Middle frontal gyrus (tissue), 1 donor: ENCODE measurements around the gene LMTK2.

Experiments
- DNase-seq: peaks from one replicate; pipeline ENCODE4 v3.0.0-alpha.2; 2015; ENCODE audit warnings: low spot score; ENCODE audit errors: extremely low spot score

Gene LMTK2

GRCh38 chr7:98137134-98137825 lies 30.6 kb downstream of the LMTK2 start:
- no peak for DNase-seq

GRCh38 chr7:98137826-98138151 lies 31.1 kb downstream of the LMTK2 start:
- DNase-seq = no peak

DNA sequence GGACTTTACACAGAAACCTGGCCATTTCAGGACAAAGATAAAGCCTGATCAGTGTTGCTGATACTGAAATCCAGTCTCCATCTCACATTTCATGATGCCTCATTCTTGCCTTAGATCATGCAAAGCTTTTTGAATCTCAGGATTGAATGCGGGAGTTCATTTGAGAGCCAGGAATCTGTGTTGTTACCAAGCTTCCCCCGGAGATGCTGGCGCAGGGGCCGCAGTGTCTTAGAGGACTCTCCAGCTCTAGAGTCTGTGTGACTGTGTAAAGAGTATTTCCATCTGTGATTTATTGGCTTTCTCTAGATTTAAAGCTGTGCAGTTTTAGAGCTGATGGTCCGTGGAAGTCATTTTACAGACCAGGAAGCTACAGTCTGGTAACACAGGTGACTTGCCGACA lies 32.0 kb downstream of the LMTK2 start:
- DNase-seq = no peak

DNA sequence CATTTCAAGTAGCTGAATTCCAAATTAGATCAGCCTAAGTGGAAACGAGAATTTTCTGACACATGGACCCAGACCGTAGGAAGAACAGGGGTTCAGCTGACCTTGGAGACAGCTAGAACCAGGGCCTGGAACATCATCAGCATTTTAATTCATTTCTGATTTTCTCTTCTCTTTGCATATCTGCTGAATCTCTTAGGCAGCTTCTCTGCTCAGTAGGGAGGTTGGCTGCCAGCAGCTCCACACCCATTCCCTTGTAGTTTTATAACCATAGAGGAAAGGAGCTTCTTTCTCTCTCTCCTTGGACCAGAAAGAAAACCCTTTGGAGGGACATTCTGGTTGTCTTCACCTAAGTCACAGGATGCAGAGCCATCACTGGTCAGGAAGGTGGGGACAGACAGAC lies 36.0 kb downstream of the LMTK2 start:
- no peak for DNase-seq

- no peak for DNase-seq
Measured at GRCh38 chr7:98148607-98149006, 41.9 kb downstream of the LMTK2 start.

- no peak for DNase-seq
Measured at GRCh38 chr7:98149116-98149692, 42.5 kb downstream of the LMTK2 start.

- no peak for DNase-seq
Measured at GRCh38 chr7:98151884-98152283, 45.2 kb downstream of the LMTK2 start.

DNA sequence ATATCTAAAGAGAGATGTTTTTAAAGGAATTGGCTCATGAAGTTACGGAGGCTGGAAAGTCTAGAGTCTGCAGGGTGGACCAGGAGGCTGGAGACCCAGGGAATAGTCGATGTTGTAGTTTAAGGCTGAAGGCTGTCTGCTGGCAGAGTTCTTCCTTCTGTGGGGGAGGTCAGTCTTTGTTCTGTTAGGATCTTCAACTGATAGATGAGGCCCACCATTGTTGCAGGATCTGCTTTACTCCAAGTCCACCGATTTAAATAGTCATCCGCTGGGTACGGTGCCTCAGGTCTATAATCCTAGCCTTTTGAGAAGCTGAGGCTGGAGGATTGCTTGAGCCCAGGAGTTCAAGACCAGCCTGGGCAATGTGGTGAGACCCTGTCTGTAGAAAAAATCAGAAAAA lies 50.0 kb downstream of the LMTK2 start:
- no peak for DNase-seq

GRCh38 chr7:98157761-98158160 lies 51.1 kb downstream of the LMTK2 start:
- DNase-seq = no peak

DNA sequence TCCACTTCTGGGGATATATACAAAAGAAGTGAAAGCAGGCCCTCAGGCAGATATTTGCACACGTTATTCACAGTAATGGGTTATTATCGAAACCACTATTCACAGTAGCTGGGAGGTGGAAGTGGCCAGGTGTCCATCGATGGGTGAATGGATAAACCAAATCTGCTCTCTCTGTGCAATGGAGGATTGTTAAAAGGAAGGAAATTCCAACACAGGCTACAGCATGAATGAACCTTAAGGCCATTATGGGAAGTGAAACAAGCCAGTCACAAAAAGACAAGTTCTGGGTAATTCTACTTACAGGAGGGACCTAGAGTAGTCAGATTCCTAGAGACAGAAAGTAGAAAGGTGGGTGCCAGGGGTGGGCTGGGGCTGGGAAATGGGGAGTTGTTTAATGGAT lies 56.1 kb downstream of the LMTK2 start:
- DNase-seq = no peak

DNA sequence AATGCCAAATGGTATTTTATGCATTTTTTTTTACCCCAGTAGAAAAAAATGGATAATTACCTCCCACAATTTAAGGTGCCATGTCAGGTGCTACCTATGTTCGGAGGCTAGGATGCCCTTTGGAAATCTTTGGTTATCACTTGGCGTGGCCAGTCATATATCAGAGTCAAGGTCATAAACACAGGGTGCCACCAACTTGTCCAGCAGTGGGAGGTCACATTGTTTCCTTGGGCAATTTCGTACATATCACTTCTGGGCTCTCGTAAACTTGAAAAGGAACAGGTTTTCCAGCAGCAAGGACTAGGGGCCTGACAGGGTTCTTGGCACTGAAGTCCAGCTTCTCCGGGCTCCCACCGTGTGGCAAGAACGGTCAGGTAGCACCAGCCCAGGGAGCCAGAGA lies 56.6 kb downstream of the LMTK2 start:
- no peak for DNase-seq

- DNase-seq = no peak
Measured at GRCh38 chr7:98163704-98164494, 57.2 kb downstream of the LMTK2 start.

DNA sequence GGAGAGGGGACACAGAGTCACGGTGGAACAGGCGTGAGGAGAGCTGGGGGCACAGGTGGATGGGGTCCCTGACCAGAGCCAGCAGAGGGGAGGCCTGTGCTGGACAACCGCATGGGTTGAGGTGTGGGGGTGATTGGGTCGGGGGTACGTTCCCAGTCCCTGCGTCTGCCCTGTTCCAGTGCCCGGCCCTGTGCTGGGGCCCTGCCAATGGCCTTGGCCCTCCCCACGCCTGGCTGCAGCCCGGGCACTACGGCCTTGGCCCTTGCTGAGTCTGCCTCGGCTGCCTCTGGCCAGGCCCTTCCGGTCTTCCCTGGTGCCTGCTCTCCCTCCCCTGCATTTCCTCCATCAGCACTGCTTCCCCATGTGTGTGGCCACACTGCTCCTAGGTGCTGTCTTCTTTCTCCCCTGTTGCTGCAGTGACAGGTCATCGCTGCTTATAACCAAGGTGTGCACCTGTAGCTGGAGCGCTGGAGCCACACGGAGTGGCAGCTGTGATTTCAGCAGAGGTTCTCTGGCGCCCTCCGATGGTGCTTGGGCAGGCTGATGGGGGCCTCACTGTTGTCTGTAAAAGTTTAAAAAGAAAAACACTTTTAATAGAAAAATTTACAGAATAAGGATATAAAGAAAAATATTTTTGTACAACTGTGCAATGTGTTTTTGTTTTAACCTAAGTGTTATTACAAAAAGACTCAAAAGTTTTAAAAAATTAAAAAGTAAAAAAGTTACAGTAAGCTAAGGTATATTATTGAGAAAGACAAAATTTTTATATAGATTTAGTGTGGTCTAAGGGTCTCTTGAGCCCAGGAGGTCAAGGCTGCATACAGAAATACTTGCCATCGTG lies 59.4 kb downstream of the LMTK2 start:
- DNase-seq = no peak

DNA sequence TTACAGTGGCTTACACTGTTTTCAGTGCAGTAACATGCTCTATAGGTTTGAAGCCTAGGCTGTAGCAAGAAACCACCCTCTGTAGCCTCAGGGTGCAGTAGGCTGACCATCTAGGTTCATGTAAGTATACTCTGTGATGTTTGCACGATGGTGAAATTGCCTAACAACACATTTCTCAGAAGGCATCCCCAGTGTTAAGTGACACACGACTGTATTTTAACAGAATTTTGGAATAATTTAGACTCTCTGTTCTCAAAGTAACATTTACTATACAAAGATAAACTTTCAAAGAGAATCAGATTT lies 60.0 kb downstream of the LMTK2 start:
- no peak for DNase-seq

DNA sequence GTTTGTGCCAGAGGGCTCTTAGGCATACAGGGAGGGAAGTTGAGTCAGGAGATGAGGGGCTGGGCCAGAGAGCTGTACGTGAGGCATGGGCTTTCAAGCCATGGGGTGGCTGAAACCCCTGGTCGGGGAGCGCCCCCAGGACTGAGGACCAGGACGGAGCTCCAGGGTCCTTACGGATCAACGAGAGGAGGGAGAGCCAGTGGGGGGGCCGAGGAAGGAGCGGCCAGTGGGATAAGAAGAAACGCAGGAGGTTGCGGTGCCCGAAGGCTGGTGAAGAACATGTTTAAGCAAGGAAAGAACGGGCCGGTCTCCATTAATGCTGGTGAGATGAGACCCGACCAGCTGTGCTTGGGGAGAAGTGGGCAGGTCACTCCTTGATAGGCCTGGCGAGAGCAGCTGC lies 61.0 kb downstream of the LMTK2 start:
- DNase-seq = no peak

GRCh38 chr7:98168181-98168903 lies 61.7 kb downstream of the LMTK2 start:
- no peak for DNase-seq

DNA sequence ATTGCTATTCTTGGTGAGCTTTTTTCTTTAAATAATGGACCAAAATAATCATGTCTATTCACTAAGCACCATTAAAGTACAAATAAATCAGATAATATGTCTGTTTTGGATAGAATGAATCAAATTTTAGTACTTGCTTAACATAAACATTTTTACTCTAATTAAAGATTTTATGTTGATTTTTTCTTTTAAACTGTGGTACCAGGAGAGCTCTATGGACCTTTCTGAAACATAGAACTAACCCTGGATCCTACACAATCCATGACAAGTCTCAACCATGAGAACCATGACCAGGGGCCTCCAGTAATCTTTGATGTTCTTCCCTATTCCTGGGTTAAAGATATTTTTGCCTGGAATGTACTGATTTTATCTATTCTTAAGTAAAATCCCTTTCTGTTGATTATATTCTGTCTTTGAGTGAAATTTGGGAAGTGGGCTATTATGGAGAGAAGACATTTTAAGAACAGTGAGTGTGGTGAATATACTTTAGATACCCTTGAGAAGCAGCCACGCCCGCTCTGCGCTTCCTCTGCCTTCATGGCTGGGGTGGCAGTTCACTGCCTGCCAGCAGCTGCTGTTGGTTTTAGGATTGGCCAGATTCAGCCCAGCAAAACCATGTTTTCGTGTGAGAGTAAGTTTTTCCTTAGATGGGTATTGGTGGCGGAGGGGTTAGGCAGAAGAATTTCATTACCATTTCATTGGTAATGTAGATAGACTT lies 62.4 kb downstream of the LMTK2 start:
- DNase-seq = no peak

GRCh38 chr7:98170966-98171365 lies 64.3 kb downstream of the LMTK2 start:
- DNase-seq = no peak

DNA sequence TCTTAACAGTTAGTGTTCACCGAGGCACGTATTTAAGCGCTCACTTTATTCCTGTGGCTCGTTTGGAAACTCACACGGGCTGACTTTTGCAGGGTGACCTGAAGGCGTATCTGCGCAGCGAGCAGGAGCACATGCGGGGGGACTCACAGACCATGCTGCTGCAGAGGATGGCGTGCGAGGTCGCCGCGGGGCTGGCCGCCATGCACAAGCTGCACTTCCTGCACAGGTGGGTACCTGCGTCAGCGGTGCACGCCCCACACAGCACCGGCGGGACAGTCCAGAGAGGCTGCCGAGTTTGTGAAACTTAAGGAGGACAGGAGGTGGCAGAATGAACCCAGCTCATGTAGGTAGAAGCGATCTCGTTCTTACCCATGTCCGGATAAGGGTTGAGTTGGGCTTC lies 64.8 kb downstream of the LMTK2 start:
- DNase-seq = no peak

DNA sequence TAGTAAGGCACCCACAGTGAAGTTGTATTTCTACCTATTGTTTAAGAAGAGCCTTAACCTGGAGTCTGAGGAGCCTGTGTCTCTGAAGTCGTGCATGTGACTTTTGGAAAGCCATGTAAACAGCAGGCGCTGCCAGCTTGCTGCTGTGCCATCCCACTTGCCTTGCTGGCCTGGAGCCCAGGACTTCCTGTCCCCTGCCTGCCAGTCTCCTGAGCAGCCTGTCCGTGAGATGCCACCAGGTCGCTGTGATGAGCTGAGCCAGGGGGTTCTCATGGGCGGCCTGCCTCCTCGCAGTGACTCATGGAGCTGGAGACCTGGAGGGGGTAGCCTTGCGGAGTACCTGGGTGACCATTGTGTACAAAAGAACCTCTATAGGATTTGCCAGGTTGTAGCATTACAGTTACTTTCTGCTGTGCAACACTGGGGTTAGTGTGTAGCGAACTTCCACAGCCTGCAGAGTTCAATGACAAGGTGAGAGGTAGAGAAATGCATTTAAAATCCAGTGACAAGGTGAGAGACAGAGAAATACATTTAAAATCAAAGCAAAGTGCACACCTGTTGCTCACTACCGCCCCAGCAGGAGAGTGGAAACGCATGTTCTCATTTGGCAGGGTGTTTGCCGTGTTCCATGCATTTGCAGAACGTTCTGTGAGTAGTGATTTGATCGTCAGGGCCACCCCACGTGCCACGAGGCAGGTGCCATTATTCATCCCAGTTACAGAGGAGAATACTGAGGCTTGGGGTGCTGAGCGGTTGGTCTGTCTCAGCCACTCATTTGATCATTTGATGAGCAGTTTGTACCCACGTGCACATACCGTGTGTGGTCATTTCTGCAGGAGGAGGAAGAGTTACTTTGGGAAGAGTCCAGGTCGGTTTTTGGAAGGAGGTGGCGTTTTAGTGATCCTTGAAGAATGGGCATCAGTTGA lies 67.9 kb downstream of the LMTK2 start:
- DNase-seq = no peak
